Measurements from ENCODE around the gene PRTFDC1.

The PRTFDC1 gene

GRCh38 chr10:24912215-24912614, 40.2 kb downstream of the PRTFDC1 start:
- DNase-seq (ENCODE audit: low read depth in 1 of 2, low spot score in 1 of 2): no peak
- no peak for TF ChIP-seq REST (IDR thresholded peaks at IDR 0.05; ENCODE audit: insufficient replicate concordance, low read depth)
- TF ChIP-seq GABPA (IDR thresholded peaks at IDR 0.05; ENCODE audit: low read depth): no peak
- TF ChIP-seq, protein P1, sequence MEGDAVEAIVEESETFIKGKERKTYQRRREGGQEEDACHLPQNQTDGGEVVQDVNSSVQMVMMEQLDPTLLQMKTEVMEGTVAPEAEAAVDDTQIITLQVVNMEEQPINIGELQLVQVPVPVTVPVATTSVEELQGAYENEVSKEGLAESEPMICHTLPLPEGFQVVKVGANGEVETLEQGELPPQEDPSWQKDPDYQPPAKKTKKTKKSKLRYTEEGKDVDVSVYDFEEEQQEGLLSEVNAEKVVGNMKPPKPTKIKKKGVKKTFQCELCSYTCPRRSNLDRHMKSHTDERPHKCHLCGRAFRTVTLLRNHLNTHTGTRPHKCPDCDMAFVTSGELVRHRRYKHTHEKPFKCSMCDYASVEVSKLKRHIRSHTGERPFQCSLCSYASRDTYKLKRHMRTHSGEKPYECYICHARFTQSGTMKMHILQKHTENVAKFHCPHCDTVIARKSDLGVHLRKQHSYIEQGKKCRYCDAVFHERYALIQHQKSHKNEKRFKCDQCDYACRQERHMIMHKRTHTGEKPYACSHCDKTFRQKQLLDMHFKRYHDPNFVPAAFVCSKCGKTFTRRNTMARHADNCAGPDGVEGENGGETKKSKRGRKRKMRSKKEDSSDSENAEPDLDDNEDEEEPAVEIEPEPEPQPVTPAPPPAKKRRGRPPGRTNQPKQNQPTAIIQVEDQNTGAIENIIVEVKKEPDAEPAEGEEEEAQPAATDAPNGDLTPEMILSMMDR (IDR thresholded peaks at IDR 0.05; ENCODE audit: insufficient read depth, low read length): no peak
- TF ChIP-seq POLR2AphosphoS5 (IDR thresholded peaks at IDR 0.05; ENCODE audit: low read depth): no peak
- no peak for TF ChIP-seq SPI1 (IDR thresholded peaks at IDR 0.05; ENCODE audit: borderline replicate concordance, low read depth)
- no peak overlapping the region for H3K4me3 ChIP-seq (replicated peaks; ENCODE audit: insufficient read depth, low read length)
- no peak overlapping the region for H3K27ac ChIP-seq (replicated peaks)
- no peaks in the 10 kb centered on the region for H3K27me3 ChIP-seq (ENCODE audit: insufficient read depth, poor library complexity, severe bottlenecking)

GRCh38 chr10:24911029-24911428, 41.4 kb downstream of the PRTFDC1 start:
- no peak for DNase-seq (ENCODE audit: low read depth in 1 of 2, low spot score in 1 of 2)
- TF ChIP-seq, protein P1 (IDR thresholded peaks at IDR 0.05; ENCODE audit: insufficient read depth, low read length): no peak
- no peak for TF ChIP-seq SPI1 (IDR thresholded peaks at IDR 0.05; ENCODE audit: borderline replicate concordance, low read depth)
- TF ChIP-seq GABPA (IDR thresholded peaks at IDR 0.05; ENCODE audit: low read depth): no peak
- TF ChIP-seq REST (IDR thresholded peaks at IDR 0.05; ENCODE audit: insufficient replicate concordance, low read depth): no peak
- no peak for TF ChIP-seq POLR2AphosphoS5 (IDR thresholded peaks at IDR 0.05; ENCODE audit: low read depth)
- Histone ChIP-seq H3K27me3 (ENCODE audit: insufficient read depth, poor library complexity, severe bottlenecking) (no peaks in the 10 kb centered on the region), H3K27ac (replicated peaks) (no peak overlapping the region), H3K4me3 (replicated peaks; ENCODE audit: insufficient read depth, low read length) (no peak overlapping the region)

DNA sequence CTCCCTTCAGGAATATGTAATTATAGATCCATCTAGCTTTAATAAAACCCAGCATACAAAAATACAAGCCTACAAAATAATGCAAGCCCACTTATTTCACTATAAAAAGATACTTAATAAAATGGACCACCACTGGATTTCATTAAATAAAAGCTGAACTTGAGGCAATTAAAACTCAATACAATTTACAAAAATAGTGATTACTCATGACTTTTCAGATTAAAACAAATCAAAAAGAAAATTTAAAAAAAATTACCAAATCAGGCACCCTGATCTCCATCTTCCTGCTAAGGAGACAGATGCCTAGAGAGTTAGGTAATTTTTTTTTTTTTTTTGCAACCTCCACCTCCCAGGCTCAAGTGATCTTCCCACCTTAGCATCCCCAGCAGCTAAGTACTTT, 41.8 kb downstream of the PRTFDC1 start:
- Histone ChIP-seq H3K4me3 (replicated peaks; ENCODE audit: insufficient read depth, low read length) (no peak overlapping the region), H3K27ac (replicated peaks) (no peak overlapping the region), H3K27me3 (ENCODE audit: insufficient read depth, poor library complexity, severe bottlenecking) (no peaks in the 10 kb centered on the region)
- no peak for DNase-seq (ENCODE audit: low read depth in 1 of 2, low spot score in 1 of 2)
- no peak for TF ChIP-seq SPI1 (IDR thresholded peaks at IDR 0.05; ENCODE audit: borderline replicate concordance, low read depth)
- TF ChIP-seq, protein P1 (IDR thresholded peaks at IDR 0.05; ENCODE audit: insufficient read depth, low read length): no peak
- TF ChIP-seq POLR2AphosphoS5 (IDR thresholded peaks at IDR 0.05; ENCODE audit: low read depth): no peak
- no peak for TF ChIP-seq GABPA (IDR thresholded peaks at IDR 0.05; ENCODE audit: low read depth)
- no peak for TF ChIP-seq REST (IDR thresholded peaks at IDR 0.05; ENCODE audit: insufficient replicate concordance, low read depth)
